HFFc6 (cell line): ENCODE measurements around the gene TMEM106B. TPM values are rescaled to one million over a fixed set of nuclear protein-coding genes. Genes with fewer than 3 reads are reported as not detected.
"Not testable (repeated sequence)": the region's sequence is repeated elsewhere in the genome, so short reads cannot be mapped to it uniquely, and the experiment has no call there.

Source experiments
- DNase-seq: peaks from one replicate; pipeline ENCODE4 v3.0.0-alpha.2; 2018
- H3K27ac Mint-ChIP-seq: 2 replicates; pipeline ENCODE4 v1.8.0; 2020; ENCODE audit warnings: mild to moderate bottlenecking, mixed read lengths
- H3K27me3 Mint-ChIP-seq: 2 replicates; pipeline ENCODE4 v1.8.0; 2021; ENCODE audit warnings: mild to moderate bottlenecking, moderate library complexity, mixed read lengths; ENCODE audit not compliant: insufficient read depth
- H3K36me3 Mint-ChIP-seq: 2 replicates; pipeline ENCODE4 v1.8.0; 2021; ENCODE audit warnings: low read depth, mixed read lengths
- H3K4me1 Mint-ChIP-seq: 2 replicates; pipeline ENCODE4 v1.8.0; 2020; ENCODE audit warnings: low read depth, mixed read lengths
- H3K4me3 Mint-ChIP-seq: 2 replicates; pipeline ENCODE4 v1.8.0; 2020; ENCODE audit warnings: mild to moderate bottlenecking, moderate library complexity, mixed read lengths
- H3K9me3 Mint-ChIP-seq: 2 replicates; pipeline ENCODE4 v1.8.0; 2020; ENCODE audit warnings: mild to moderate bottlenecking, mixed read lengths
- CTCF ChIP-seq: fragments of 200-600 bp; sonication (generic); IDR thresholded peaks from 2 replicates; pipeline ENCODE4 v1.5.0; 2021; ENCODE audit warnings: antibody characterized with exemption, mild to moderate bottlenecking
- total RNA-seq, 6 experiments: library from RNA; stranded (reverse); fragmentation: NEBNext Ultra II Directional; extraction: Animal tissue kit (Norgen Biotek cat#: 25700); gene quantifications; 2 replicates in 1 of 6; 3 replicates in 5 of 6; pipeline ENCODE4 v1.2.3, GENCODE V29; 2021

TMEM106B gene
- total RNA-seq, 6 experiments from 2014 or later: 34.6 to 47.0 (median 42.7) TPM

DNA sequence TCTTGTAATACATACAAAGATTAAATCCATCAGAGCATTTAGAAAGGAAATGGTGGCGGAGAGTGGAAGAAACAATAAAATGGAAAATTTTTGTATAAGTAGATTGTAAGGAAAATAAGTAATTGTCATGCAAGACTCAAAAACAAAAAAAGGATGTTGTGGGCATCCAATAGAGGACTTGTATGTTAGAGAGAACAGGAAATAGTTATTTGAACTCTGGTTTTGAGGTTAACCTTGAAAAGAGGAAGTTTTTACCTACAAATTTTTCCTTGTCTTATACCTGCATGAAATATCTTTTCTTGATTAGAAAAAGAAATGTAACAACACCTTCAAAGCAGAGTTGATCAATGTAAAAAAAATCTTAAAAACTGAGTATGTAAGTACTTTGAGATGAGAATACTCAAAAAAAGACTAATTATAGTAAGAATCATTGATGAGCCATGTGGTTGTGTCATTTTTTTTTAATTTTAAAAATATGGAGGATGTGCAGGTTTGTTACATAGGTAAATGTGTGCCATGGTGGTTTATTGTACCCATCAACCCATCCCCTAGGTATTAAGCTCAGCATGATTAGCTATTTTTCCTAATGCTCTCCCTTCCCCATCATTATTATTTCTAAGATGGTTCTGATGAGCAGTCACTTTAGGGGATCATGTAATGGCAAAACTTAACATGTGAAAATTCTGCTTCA lies 11.9 kb downstream of the TMEM106B start:
- Mint-ChIP-seq H3K27ac (no peak overlapping the region), H3K27me3 (no peaks in the 10 kb centered on the region), H3K36me3 (peaks cover 37% of the 10 kb centered on the region), H3K4me3 (no peak overlapping the region), H3K9me3 (0 out of 2 replicates have a peak, but pooled peaks cover 10% of the 10 kb centered on the region), H3K4me1 (no peaks in the 10 kb centered on the region)
- DNase-seq: no peak
- TF ChIP-seq CTCF: no peak

DNA sequence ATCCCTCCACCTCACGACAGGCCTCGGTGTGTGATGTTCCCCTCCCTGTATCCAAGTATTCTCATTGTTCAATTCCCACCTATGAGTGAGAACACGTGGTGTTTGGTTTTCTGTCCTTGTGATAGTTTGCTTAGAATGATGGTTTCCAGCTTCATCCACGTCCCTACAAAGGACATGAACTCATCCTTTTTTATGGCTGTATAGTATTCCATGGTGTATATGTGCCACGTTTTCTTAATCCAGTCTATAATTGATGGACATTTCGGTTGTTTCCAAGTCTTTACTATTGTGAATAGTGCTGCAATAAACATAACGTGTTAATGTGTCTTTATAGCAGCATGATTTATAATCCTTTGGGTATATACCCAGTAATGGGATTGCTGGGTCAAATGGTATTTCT lies 13.9 kb downstream of the TMEM106B start:
- not testable (repeated sequence) for H3K27me3 Mint-ChIP-seq, H3K27ac Mint-ChIP-seq, DNase-seq, H3K4me3 Mint-ChIP-seq, H3K9me3 Mint-ChIP-seq, H3K4me1 Mint-ChIP-seq
- peaks cover 26% of the 10 kb centered on the region for H3K36me3 Mint-ChIP-seq

DNA sequence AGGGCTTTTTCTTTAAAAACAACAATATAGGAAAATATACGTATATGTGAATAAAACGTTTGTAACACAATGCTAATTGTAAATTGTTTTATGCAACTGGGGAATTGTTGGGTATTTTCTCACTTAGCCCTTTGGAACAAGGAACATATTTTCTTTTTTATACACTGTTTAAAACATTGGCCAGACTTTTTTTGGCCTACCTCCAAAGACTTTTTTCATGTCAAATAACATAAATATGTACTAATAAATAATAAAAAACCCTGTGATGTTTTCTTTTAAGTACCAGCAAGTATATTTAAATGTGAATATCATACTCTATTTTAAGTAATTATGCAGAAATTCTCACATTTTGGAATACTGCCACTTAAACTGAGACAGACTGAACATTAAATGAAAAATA lies 15.7 kb downstream of the TMEM106B start:
- no peak for TF ChIP-seq CTCF
- Mint-ChIP-seq H3K4me3 (no peak overlapping the region), H3K4me1 (no peaks in the 10 kb centered on the region), H3K27ac (no peak overlapping the region), H3K36me3 (peaks cover 21% of the 10 kb centered on the region), H3K27me3 (no peaks in the 10 kb centered on the region), H3K9me3 (0 out of 2 replicates have a peak, but pooled peaks cover 10% of the 10 kb centered on the region)
- no peak for DNase-seq

DNA sequence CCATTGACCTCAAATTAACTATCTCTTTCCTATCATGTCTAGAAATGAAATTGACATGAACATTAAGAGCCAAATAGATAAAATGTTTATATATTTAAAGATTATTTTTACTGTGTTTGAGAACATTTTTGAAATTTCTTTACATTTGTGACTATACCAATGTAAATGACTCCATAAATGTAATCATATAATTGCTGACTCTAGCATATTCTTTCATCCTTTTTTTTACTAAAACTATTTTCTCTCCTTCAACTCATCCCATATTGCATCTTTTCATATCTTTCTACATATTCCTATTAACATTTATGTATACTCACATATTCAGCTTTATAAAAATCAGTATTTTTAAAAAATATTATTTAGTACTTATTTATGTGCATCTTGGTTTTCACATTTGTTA lies 16.9 kb downstream of the TMEM106B start:
- Mint-ChIP-seq H3K4me1 (no peaks in the 10 kb centered on the region), H3K4me3 (no peak overlapping the region), H3K9me3 (0 out of 2 replicates have a peak, but pooled peaks cover 10% of the 10 kb centered on the region), H3K27ac (no peak overlapping the region), H3K27me3 (no peaks in the 10 kb centered on the region), H3K36me3 (peaks cover 21% of the 10 kb centered on the region)
- no peak for DNase-seq
- no peak for TF ChIP-seq CTCF

DNA sequence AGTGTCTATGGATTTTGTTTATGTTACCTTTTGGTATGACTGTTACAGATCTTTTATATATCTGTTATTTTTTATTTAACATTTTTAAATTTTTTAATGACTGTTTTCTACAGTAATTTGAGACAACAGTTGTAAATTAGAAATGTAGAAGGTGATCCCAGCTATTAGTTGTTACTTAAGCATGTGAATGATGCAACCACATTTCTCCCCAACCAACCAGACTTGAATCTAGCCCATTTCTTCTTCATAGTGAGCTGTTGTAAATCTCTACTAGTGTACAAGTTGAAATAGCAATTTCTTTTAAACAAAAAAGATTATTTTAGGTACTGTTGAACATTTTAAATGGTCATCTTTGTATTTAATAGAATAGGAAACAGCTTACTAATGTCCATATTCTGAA lies 18.0 kb downstream of the TMEM106B start:
- no peak for DNase-seq
- no peak overlapping the region for H3K27ac Mint-ChIP-seq
- H3K4me1 Mint-ChIP-seq: no peaks in the 10 kb centered on the region
- H3K9me3 Mint-ChIP-seq: 0 out of 2 replicates have a peak, but pooled peaks cover 10% of the 10 kb centered on the region
- no peak overlapping the region for H3K4me3 Mint-ChIP-seq
- H3K36me3 Mint-ChIP-seq: peaks cover 19% of the 10 kb centered on the region
- no peak for TF ChIP-seq CTCF
- H3K27me3 Mint-ChIP-seq: no peaks in the 10 kb centered on the region

- no peaks in the 10 kb centered on the region for H3K4me1 Mint-ChIP-seq
- no peaks in the 10 kb centered on the region for H3K9me3 Mint-ChIP-seq
- TF ChIP-seq CTCF: no peak
- H3K27ac Mint-ChIP-seq: no peak overlapping the region
- no peak overlapping the region for H3K4me3 Mint-ChIP-seq
- peaks cover 1% of the 10 kb centered on the region; the same call in 1 of the 2 replicates for H3K27me3 Mint-ChIP-seq
- H3K36me3 Mint-ChIP-seq: no peaks in the 10 kb centered on the region; the same call in 1 of the 2 replicates
- DNase-seq: no peak
Measured at GRCh38 chr7:12231097-12231496, 20.0 kb downstream of the TMEM106B start.
